GM10266 (cell line): ENCODE data around the gene ADORA1.

Source experiments
- DNase-seq: peaks from one replicate; pipeline ENCODE4 v3.0.0; 2012; ENCODE audit errors: extremely low spot score
- CTCF ChIP-seq: IDR thresholded peaks from 2 replicates; pipeline ENCODE4 v1.5.1; 2012; ENCODE audit warnings: mild to moderate bottlenecking, low read depth; ENCODE audit not compliant: control insufficient read depth, insufficient read depth; ENCODE audit errors: missing control alignments

Gene ADORA1

GRCh38 chr1:203139976-203140475 is 12.5 kb downstream of the ADORA1 start:
- no peak for DNase-seq
- no peak for TF ChIP-seq CTCF

- no peak for DNase-seq
- no peak for TF ChIP-seq CTCF
These were observed 13.4 kb downstream of the ADORA1 start for GRCh38 chr1:203140743-203141520.

- TF ChIP-seq CTCF: no peak
- no peak for DNase-seq
These were observed 14.6 kb downstream of the ADORA1 start for GRCh38 chr1:203142124-203142523.

GRCh38 chr1:203142684-203143408 is 15.3 kb downstream of the ADORA1 start:
- DNase-seq: no peak

GRCh38 chr1:203143641-203144040 is 16.1 kb downstream of the ADORA1 start:
- DNase-seq: no peak
- TF ChIP-seq CTCF: no peak

More at GRCh38 chr1:203142684-203143408, 15.3 kb downstream of the ADORA1 start:
- TF ChIP-seq CTCF: no peak

GRCh38 chr1:203144661-203145060 is 17.1 kb downstream of the ADORA1 start:
- TF ChIP-seq CTCF: no peak
- DNase-seq: no peak
